22Rv1 (cell line): Measurements from ENCODE around the gene TCF7L1.

Source experiments
- H3K27ac ChIP-seq: fragments of 450-650 bp; 2 replicates; pipeline ENCODE4 v1.5.1; 2017
- CTCF ChIP-seq: fragments of 450-650 bp; IDR thresholded peaks from 2 replicates; pipeline ENCODE4 v1.5.1; 2017; ENCODE audit warnings: mild to moderate bottlenecking
- ZFX ChIP-seq: fragments of 450-650 bp; IDR thresholded peaks from 2 replicates; pipeline ENCODE4 v1.6.1; 2017; ENCODE audit warnings: antibody characterized with exemption, borderline replicate concordance

Gene TCF7L1

GRCh38 chr2:85156619-85157018, 23.4 kb downstream of the TCF7L1 start:
- TF ChIP-seq CTCF (no peak), ZFX (no peak)
- no peak overlapping the region for H3K27ac ChIP-seq

GRCh38 chr2:85157345-85157744, 24.2 kb downstream of the TCF7L1 start:
- TF ChIP-seq ZFX (no peak), CTCF (no peak)
- H3K27ac ChIP-seq: no peak overlapping the region

- TF ChIP-seq CTCF: no peak
- H3K27ac ChIP-seq: no peak overlapping the region
Measured at GRCh38 chr2:85158559-85159273, 25.5 kb downstream of the TCF7L1 start.

GRCh38 chr2:85159589-85159988, 26.4 kb downstream of the TCF7L1 start:
- no peak overlapping the region for H3K27ac ChIP-seq
- no peak for TF ChIP-seq CTCF
- TF ChIP-seq ZFX: no peak

- no peak overlapping the region for H3K27ac ChIP-seq
Measured at GRCh38 chr2:85160966-85161960, 28.1 kb downstream of the TCF7L1 start.

GRCh38 chr2:85162746-85163301, 29.6 kb downstream of the TCF7L1 start:
- no peak overlapping the region for H3K27ac ChIP-seq
- TF ChIP-seq ZFX (no peak), CTCF (no peak)

More at GRCh38 chr2:85160966-85161960, 28.1 kb downstream of the TCF7L1 start:
- TF ChIP-seq ZFX (no peak), CTCF (no peak)
